ENCODE results near the gene OVAAL. TPM values are rescaled to one million over a fixed set of nuclear protein-coding genes. Genes with fewer than 3 reads are reported as not detected.

The OVAAL gene
- total and polyA plus RNA-seq, 9 of the 15 experiments (the other 6 are each of a cell fraction or from before 2014, with no cell fraction given): 0.04 to 0.18 (median 0.08) TPM; not detected in 4

DNA sequence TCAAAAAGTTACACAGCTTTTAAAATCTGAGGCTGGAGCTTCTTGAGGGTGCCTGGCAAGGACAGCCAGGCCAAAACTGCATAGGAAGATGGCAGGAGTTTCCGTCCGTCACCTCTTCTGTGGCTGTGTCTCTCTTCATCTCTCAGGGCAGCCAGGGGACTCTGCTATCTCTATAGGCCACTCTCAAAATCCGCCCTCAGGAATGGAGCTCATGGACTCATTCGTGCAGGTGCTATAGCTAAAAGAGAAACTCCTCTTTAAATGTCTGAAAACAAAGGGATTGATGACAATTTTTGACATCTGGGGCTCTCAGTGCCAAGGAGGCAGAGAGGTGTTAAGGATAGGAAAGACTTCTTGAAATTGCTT lies 27.2 kb downstream of the OVAAL start (continued):
- 0 out of 2 replicates have a peak, but pooled peaks have one; percentile 21 for TF ChIP-seq POLR2AphosphoS5 (IDR thresholded peaks at IDR 0.05; ENCODE audit: control insufficient read depth, insufficient read depth, low read depth, low read length)
- TF ChIP-seq EHMT2 (IDR thresholded peaks at IDR 0.05): no peak
- no peak for TF ChIP-seq POLR2H (tag; IDR thresholded peaks at IDR 0.05; ENCODE audit: low read depth)
- TF ChIP-seq LEF1 (IDR thresholded peaks at IDR 0.05): no peak
- TF ChIP-seq DACH1 (IDR thresholded peaks at IDR 0.05; ENCODE audit: partially characterized antibody): no peak

GRCh38 chr1:180586671-180587155 lies 27.9 kb downstream of the OVAAL start:
- Histone ChIP-seq H3K4me1 (replicated peaks in 1 of 2; ENCODE audit: control insufficient read depth in 2 of 2, insufficient read depth in 2 of 2, low read length in 2 of 2) (peaks cover 21 to 29% of the 10 kb centered on the region in 2 experiments), H3K36me3 (ENCODE audit: control insufficient read depth, insufficient read depth, low read length) (no peaks in the 10 kb centered on the region), H3K9ac (ENCODE audit: insufficient read depth in 1 of 2, low read depth in 2 of 2, low read length in 2 of 2) (peak overlapping the region; percentile 6 to 81; a peak in 1 of 4 replicates), H4K20me1 (replicated peaks; ENCODE audit: control insufficient read depth, insufficient read depth, low read length) (no peaks in the 10 kb centered on the region), H3K27ac (ENCODE audit: extremely low read depth, low read depth, low read length) (peak overlapping the region; percentile 93), H3K4me3 (no peak overlapping the region), H2AFZ (ENCODE audit: low read depth, low read length) (peak overlapping the region; percentile 91), H3K9me1 (ENCODE audit: control insufficient read depth, insufficient read depth, low read length) (no peaks in the 10 kb centered on the region), H3K9me3 (replicated peaks; ENCODE audit: control insufficient read depth, insufficient read depth, low read depth, low read length) (peaks cover 7% of the 10 kb centered on the region), H3K4me2 (ENCODE audit: insufficient read depth, low read length) (peak overlapping the region; percentile 22; the same call in 1 of the 2 replicates), H3K27me3 (ENCODE audit: control insufficient read depth in 2 of 2, insufficient read depth in 2 of 2, low read length in 2 of 2) (no peaks in the 10 kb centered on the region), H3K79me2 (ENCODE audit: control insufficient read depth, insufficient read depth, low read length) (no peaks in the 10 kb centered on the region)
- DNase-seq (ENCODE audit: extremely low read depth in 1 of 4, low spot score in 3 of 4) (peak in 2 of 4 experiments; percentile 33 to 73), ATAC-seq (peak; percentile 6), FAIRE-seq (peak; percentile 35)
- CTCF ChIA-PET (ENCODE audit: low intra/inter-chr PET ratio): interaction anchor here (0.7 kb wide), 1 partner anchor 573 kb away, joined by 3 read pairs; no protein-coding TSS in a partner anchor
- POLR2A ChIA-PET: interaction anchor here (0.5 to 2.0 kb wide), 9 partner anchors 9 to 365 kb away, joined by 3 to 19 read pairs (median 4); no protein-coding TSS in a partner anchor
- BruUV-seq (replicated peaks): no TSS peak
- in situ Hi-C loops (cut with MboI): no loop called here
- intact Hi-C loops (cut with micrococcal nuclease): loop anchor here (1.0 kb wide), 1 partner anchor 25 kb away; no protein-coding TSS in a partner anchor
- WGBS (ENCODE audit: insufficient coverage, low coverage, missing lambda C conversion rate): 0% methylated on average over 1 of the region's 1 CpG
- TF ChIP-seq ZNF316 (IDR thresholded peaks at IDR 0.05) (0 out of 2 replicates have a peak, but pooled peaks have one; percentile 4), NFRKB (IDR thresholded peaks at IDR 0.05; ENCODE audit: low read depth) (no peak), SMAD1 (IDR thresholded peaks at IDR 0.05; ENCODE audit: low read depth, low read length, partially characterized antibody) (no peak), ZNF263 (CRISPR knock-in tag; IDR thresholded peaks at IDR 0.05; ENCODE audit: borderline replicate concordance) (no peak), CTBP1 (IDR thresholded peaks at IDR 0.05; ENCODE audit: borderline replicate concordance) (peak; percentile 45; the same call in 1 of the 2 replicates), MEIS2 (IDR thresholded peaks at IDR 0.05; ENCODE audit: partially characterized antibody) (no peak), ZNF384 (IDR thresholded peaks at IDR 0.05; ENCODE audit: low read depth, low read length) (peak; percentile 82), SOX6 (IDR thresholded peaks at IDR 0.05) (peak; percentile 80), ZBTB12 (CRISPR knock-in tag; IDR thresholded peaks at IDR 0.05) (no peak), SAFB2 (IDR thresholded peaks at IDR 0.05; ENCODE audit: borderline replicate concordance, low read depth, low read length, severe bottlenecking) (no peak), NEUROD1 (IDR thresholded peaks at IDR 0.05; ENCODE audit: borderline replicate concordance, low read depth, low read length, partially characterized antibody) (no peak), MNT (conservative IDR thresholded peaks at IDR 0.05) (no peak)
- TF ChIP-seq, protein P1, sequence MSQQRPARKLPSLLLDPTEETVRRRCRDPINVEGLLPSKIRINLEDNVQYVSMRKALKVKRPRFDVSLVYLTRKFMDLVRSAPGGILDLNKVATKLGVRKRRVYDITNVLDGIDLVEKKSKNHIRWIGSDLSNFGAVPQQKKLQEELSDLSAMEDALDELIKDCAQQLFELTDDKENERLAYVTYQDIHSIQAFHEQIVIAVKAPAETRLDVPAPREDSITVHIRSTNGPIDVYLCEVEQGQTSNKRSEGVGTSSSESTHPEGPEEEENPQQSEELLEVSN (IDR thresholded peaks at IDR 0.05; ENCODE audit: borderline replicate concordance in 1 of 2, extremely low read depth in 1 of 2, insufficient read depth in 1 of 2, insufficient read length in 1 of 2, low read depth in 1 of 2, low read length in 1 of 2, poor library complexity in 1 of 2, severe bottlenecking in 1 of 2): peak in 1 of 2 experiments; percentile 24
